Astrocyte of the hippocampus (primary cell): ENCODE results near the gene CTNNA2.
"Not testable (repeated sequence)": the region's sequence is repeated elsewhere in the genome, so short reads cannot be mapped to it uniquely, and the experiment has no call there.

ENCODE experiments used
- DNase-seq: peaks from one replicate; pipeline ENCODE4 v3.0.0; 2011; ENCODE audit warnings: low read depth, low spot score

Gene CTNNA2

DNA sequence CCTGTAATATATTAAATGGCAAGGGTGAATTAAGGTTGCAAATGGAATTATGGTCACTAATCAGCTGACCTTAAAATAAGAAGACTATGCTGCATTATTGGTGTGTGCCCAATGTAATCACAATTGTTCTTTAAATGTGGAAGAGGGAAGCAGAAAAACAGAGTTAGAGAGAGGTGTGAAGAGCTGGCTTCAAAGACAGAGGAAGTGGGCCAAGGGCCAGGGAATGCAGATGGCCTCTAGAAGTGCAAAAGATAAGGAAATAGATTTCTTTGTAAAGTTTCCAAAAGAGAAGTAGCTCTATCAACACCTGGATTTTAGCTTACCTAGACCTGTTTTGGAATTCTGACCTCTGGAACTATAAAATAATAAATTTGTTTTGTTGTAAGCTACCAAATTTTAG lies 515.7 kb downstream of the CTNNA2 start:
- no peak for DNase-seq

DNA sequence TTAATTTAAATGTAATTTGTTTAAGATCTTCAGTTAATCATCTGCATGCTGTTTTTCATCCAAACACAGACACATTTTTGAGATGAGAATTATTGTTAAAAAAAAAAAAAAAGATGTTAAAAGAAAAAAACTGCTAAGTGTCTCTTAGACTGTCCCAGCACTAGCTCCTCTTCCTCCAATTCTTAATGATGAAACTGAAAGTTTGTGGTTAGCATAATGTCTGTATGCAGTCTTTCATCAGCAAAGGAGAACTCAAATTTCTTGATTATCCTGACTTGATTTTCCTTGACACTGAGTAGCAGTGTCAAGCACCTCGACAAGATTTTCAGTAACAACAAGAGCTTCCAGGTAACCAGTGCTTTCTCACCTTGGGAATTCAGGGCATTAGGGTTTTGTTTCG lies 517.3 kb downstream of the CTNNA2 start:
- no peak for DNase-seq

DNA sequence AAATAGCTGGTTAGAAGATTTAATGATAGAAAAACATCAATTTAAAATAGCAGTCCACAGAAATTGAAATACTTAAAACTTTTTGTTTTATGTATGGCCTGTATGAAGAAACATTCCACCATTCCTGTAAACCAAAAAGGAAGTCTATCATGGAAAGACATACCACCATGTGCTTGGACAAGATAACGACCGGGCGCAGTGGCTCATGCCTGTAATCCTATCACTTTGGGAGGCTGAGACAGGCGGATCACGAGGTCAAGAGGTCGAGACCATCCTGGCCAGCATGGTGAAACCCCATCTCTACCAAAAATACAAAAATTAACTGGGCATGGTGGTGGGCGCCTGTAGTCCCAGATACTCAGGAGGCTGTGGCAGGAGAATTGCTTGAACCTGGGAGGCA lies 519.8 kb downstream of the CTNNA2 start:
- not testable (repeated sequence) for DNase-seq

DNA sequence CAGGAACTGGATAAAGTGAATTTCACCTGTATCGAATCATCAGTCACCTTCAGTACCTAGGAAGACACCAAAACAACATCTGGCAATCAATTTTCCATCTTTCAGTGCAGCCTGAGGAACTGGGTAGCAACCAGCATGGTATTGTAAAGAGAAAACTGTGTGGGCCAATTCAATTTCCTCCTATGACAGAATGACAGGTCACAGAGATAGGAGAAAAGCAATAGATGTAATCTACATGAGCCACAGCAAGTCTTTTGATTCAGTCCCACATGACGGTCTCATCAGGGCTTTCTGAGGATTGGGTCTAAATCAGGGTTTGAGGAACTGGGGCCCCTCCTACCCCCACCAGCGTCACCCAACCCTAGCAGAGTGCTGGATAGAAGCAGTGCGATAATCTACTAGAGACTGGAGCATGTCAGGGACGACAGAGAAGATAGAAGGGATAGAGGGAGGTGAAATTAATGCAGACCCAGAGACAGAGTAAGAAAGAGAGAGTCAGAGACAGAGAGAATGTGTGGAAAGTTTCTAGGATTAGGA lies 523.0 kb downstream of the CTNNA2 start:
- no peak for DNase-seq

DNA sequence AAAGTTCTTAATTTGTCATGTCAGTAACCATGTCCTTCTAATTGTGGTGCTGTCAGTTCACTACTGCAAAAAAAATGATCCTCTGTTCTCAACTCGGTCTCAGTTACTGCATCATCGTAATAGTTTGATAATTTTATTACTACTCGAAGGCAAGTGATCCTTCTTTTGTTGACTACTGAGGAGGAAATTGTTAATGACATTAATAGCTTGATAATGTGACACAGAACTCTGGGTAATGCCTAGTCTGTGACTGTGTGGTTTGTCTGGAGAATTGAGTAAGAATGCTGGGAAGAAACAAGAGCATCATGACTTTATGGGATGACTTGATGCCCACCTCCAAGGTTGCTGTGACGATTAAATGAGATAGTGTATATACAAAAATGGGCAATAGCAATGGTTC lies 524.5 kb downstream of the CTNNA2 start:
- no peak for DNase-seq

DNA sequence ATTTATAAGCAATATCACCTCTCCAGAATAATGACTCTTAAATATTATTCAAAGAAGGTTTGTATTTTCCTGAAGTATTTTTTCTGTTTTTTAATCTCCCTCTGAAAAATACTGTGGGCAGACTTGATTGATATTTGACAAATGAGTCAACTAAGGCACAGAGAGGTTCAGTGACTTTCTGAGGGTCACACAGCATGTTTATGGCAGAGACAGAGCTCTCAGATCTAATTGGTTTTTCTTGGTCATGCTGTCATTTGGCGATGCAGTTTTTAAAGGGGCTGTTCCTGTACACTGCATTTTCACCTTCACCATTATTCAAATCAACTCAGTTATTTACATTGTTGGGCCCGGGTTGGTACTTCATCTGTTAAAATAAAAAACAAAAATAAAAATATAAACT lies 527.4 kb downstream of the CTNNA2 start:
- no peak for DNase-seq

DNA sequence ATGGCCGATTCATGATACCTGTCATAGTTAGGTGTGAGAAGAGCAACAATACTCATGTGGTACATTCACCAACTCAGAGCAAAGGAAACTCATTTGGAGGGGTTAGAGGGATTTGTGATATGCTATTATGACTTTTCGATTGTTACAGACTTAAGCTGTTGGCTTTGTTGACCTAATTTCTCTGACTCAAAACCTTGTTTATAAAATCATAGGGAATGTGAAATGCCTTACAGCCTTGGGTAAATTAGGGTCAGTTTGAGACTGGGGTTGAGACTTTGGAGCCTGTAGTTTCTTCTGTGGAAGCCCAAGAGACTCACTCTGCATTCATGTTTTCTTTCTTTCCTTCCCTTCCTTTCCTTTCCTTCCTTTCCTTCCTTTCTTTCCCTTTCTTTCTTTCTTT lies 529.8 kb downstream of the CTNNA2 start:
- DNase-seq: no peak

DNA sequence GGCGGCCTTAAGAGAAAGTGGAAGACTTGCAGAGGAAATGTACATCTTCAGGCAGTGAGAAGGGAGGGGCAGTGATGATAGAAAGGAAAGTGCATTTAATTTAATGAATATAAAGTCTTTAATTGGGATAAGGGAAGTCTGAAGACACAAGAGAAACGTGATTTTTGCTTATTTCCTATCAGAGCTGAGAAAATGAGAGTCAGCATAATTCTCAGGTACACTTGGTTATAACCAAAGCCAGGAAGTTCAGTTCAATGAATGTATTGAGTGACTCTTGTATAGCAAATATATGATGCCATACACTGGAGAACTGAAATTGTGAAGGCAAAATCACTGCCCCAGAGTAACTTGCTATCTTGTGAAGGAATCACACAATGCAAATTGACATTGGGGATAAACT lies 535.4 kb downstream of the CTNNA2 start:
- no peak for DNase-seq

DNA sequence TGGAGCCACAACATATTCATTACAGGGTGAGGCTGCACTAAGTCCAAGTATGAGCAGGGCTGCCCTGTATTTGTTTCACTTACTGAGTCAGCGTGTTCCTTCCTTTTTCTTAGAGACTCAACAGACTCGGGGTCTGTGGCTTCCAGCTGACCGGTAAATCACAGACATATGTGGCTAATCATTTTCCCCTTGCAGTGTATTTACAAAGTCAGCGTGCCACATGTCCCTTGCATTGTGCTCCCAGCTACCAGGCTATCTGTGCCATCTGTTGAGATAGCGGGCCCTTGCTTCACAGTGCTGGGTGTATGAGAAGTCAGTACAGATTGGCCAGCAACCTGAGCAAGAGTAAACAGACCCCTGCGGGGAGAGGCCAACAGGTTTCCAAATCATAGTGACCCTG lies 537.4 kb downstream of the CTNNA2 start:
- DNase-seq: no peak

DNA sequence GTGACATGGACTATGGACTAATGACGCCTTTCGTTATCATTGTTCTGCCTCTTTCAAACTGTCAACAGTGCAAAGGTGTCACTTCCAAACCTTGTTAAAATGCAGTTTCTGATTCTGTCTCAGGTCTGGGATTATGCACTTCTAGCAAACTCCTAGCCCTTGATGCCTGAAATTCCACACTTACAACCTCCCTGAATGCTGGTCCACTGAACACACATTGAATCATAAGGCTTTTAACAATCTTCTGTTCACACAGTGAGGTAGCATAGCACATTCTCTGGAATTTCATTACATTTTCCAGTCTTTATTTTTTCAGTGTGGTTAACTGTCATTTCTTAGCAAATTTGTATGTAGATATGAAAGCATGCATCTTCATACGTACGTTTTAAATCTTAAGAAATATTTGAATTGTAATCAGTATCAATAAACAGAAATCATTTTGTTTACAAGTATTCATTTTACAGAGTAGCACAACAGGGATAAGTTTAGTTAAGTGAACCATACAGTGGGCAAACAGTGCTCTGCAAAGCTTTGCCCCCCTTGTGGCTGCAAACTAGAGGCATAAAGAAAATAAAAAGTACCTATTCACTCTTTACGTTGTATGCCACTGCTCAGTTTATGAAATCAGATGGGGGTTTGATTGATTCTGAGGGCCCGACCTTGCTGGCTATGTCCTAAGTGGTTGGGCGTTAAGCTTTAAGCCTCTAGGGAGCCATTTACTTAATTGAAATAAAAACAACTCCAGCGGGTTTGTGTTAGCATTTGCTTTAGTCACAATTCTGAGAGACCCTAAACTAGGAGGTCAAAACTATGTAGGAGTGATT lies 540.9 kb downstream of the CTNNA2 start:
- peak; percentile 5 for DNase-seq

DNA sequence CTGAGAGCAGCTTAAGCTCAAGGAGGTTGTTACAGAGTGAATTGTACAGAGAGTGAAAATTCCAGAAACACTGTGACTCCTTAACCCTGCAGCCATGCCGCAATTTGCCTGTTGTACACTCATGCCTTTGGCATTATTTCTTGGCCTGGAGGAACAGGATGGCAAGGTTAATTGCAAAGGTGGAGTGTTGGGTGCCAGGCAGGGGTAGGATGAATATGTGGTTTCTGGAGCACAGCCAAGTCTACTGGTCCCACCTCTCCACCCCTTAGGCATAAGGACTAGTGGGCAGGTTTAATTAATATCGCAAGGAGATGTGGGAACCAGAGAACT lies 541.5 kb downstream of the CTNNA2 start:
- peak; percentile 22 for DNase-seq

DNA sequence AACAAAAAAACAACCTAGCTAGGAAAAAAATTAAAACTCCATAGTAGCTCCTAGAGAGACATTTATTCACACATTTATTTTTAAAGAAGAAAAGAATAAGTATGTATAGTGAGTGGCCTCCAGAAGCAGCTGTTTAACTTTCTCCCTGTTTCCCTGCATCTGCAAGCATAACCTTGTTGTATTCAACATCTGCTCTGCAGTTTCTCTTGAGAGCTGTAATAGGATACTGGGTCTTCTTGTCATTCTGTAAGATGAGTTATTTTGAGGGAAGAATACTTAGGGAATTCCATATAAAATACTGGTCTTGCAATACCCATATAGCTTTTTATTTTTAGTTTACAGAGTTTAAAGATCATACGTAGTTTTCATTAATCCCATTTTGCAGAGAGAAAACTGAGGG lies 545.1 kb downstream of the CTNNA2 start:
- no peak for DNase-seq

DNA sequence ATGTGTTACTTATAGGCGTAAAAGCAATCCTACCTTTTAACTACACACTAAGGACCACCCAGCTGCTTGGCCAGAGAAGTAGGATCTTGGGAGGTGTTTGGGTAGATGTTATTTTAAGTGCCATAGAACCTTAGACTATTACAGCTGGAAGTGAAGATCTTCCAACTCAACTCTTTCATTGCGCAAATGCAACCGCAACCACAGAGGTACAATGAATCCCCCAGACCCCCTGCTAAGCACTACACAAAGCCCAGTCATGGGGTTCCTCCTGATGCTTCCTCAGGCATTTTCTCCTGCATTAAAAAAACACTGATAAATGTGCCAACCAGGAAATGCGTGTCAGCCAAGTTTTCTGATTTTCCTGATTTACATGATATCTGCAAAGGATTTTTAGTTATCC lies 545.7 kb downstream of the CTNNA2 start:
- no peak for DNase-seq

DNA sequence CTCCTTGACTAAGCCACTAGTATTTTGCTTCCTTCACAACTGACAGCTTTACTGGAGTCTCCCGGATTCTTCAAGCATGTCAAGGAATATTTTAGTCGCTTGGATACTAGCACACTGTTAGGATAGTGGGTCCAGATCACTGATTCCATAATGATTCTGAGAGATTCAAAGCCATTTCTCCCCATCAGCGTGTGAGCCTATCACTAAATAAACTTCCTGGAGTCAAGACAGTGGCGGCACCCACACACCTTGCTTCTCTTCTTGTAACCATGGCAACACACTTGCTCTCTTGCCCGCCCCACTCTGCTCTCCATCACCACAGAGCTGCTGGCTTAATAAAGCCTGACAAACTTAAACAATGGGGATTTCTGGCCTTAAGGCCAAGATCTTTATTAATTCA lies 546.6 kb downstream of the CTNNA2 start:
- DNase-seq: no peak

DNA sequence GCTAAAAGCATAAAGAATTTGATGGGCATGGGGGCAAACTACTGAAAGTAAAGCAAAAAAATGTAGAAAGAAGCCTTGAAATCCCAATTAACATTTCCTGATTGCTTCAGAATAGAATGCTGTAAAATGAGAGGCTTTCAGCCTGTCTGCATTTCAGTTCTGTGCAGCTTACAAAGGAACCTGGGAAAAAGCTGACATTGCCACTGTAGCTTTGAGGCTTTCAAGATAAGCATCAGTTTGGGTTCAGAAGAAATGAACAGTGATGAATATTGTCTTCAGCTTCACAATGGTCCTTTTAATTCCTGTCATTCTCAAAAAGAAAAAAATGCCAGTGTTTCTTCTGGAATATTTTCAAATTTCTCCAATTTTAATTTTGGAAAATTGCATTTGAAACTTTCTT lies 549.0 kb downstream of the CTNNA2 start:
- DNase-seq: no peak

DNA sequence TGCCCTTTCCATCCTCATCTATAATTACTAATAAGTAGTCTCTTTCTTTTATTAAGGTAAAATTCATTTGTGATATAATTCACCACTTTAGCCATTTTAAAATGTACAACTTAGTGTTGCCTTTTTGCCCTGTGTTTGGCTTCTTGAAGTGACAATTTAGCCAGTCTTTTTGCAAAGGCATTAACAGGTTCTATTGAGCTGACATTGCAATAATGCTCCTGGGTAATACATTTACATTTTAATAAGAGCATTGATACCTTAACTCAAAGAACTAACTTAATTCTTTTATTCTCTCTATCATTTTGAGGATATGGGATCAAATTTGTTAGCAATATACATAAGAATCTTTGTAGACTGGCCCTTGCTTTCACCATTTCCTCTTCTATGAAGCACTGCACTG lies 549.4 kb downstream of the CTNNA2 start:
- no peak for DNase-seq

DNA sequence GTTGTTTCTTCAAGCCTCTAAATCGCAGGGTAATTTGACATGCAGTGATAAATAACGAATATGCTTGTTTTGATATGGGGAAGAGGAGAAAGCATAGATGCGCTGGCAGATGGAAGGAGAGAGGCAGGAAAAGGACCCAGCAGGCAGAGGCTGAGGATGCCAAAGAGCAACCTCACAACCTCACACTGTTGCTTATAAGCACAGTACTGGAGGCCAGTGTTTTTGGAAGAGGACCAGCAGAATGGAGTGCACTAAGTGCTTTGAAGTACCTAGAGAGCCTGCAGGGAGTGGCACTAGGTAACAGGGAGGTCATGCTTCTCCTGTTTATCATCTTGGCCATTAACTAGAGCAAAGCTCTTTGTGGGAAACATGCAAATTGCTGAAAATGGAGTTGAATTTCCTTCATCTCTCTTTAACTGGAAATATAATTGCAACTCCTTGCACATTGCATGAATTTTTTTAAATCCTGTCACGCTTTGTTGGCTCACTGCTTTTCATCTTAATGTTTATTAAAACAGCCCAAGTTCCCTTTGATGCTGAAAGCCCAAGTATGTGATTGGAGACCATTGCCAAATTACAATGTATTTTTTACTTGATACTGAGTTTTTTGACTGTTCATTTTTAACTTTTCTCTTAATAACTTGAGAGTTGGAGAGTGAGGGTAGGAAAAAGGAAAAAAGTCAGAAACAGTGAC lies 555.3 kb downstream of the CTNNA2 start:
- DNase-seq: no peak

DNA sequence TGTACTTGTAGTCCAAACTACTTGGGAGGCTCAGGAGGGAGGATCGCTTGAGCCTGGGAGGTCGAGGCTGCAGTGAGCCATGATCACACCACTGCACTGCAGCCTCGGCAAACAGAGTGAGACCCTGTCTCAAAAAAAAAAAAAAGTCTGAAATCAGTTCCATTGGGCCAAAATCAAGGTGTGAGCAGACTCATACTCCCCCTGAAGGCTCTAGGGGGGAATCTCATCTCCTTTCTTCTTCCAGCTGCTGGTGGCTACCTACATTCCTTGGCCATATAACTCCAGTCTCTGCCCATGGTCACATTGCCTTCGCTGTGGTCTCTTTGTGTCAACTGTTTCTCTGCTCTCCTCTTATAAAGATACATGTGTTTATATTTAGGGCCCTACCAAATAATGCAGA lies 557.7 kb downstream of the CTNNA2 start:
- DNase-seq: no peak

DNA sequence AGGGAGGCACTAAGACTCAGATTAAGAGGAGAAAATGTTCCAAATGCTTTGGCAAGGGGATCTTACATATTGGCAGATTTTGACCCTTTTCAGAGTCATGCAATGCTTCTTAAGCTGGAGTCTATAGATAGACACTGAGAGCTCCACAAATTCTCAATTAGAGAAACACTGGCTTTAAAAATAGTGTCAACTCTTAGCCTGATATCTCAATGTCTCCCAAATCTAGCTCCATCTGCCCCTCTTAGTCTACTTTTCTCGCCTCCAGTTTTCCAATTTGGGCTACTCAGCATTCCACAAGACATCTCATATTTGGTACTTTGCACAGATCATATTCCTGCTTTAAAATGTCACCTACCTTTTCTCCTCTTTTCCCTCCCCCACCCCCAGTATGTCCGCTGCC lies 559.1 kb downstream of the CTNNA2 start:
- no peak for DNase-seq

DNA sequence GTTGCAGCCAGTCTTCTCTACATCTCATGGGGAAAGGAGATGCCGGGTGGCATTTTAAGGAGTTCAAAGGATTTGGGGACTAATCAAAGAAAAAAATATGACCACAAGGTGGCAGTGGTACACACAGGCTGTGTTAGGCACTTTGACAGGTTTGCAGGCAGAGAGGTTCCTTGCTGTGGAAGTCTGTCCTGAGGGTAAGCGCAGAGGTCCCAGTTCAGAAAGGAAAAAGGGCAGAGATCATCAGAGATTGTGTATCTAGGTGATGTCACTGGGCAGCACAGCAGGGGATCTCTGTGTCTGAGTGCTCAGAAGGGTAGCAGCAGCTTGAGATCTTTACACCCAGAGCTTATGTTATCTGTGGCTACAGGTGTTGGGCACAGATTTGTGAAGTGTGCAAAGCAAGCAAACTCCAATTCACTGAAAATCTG lies 560.3 kb downstream of the CTNNA2 start:
- DNase-seq: peak; percentile 71

DNA sequence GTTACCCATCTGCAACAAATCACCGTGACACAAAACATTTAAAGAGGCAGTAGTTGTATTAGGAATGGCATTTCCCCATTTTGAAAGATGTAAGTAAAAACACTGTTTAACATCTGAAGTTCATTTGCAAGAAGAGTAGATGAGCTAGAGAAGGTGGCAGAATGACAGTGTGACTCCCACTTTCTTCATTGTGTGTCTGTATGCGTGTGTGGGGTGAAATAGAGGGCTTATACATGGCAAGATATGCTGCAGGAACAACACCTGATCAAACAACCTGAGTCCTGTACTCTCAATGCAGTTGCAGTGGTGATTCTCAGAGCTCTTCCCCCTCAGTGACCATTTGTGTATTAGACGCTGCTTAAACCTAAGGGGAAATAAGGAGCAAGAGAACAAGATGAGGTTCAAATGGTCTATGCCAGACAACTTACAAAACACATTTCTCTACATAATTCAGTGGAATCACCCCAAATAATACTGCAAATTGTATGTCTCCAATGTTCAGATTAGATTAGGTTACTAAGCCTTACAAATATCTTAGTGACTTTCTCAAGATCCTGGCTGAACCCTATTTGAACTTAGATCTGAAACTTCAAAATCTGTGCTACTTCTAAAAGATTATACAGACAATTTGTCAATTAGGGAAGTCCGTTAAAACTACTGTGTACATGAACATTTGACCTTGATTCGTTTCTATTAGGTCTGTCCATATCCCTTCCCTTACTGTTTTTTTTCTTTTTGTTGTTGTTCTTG lies 561.6 kb downstream of the CTNNA2 start:
- DNase-seq: no peak

DNA sequence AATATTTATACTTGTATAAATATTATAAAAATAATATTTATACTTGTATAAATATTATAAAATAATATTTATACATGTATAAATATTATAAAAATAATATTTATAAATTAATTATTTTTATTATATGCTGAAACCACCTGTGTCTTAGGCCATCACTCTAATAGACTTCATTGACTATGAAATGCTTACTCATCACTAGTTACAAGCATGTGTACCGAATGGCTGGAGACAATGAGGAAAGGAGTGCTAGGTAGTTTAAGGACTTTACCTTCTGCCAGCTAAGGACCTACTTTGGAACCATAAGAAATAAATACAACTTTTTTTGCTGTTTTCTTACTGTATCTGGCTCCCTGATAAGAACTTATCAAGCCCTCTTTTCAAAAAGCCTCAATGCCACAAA lies 562.9 kb downstream of the CTNNA2 start:
- DNase-seq: no peak
